ENCODE measurements around the gene TRMT5.

- TF ChIP-seq CTCF (IDR thresholded peaks at IDR 0.05) (no peak), POLR2A (IDR thresholded peaks at IDR 0.05) (no peak)
Observed at GRCh38 chr14:60968671-60969070, 12.2 kb downstream of the TRMT5 start.

Data from esophagus squamous epithelium (tissue), 4 donors.